ENCODE results near the gene VSNL1.

The VSNL1 gene

DNA sequence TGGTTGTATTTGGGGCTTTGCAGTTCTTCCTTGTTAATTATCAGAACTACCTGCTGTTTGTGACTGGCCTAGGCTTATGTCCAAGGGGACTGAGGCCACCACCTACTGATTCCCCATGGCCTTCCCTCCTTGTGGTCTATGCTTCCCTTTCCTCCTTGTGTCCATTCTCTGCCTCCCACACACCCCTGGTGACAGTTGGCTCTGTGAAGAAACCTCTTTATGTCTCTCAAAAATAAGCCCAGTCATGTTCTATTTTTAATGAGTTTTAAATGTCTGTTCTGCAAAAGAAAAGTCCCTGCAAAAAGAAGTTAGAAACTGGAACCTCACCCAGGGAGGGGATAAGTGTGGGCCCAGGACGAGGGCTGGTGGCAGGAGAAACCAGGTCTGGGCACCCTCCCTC lies 108.1 kb downstream of the VSNL1 start:
- FAIRE-seq, result no peak

- no peak for FAIRE-seq
These were observed 108.5 kb downstream of the VSNL1 start for GRCh38 chr2:17649026-17649425.

- no peak for FAIRE-seq
These were observed 112.3 kb downstream of the VSNL1 start for GRCh38 chr2:17652681-17653394.

DNA sequence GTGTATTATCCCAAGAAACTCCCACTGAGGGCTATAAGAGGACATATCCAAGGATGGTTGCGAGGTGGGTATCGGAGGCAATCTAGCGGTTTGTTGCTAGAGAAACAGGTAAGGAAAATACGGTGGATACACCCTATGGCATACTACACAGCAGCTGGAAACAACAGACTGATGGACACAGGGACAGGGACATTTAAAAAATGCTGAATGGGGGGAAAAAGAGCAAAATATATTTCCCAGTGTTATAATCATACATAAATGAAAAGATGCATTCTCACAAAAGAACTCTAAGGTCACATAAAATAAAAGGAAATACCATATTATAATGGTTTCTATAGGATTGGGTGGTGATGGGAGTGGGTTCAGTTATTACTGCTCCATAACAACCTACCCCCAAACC lies 117.3 kb downstream of the VSNL1 start:
- FAIRE-seq, result no peak

- FAIRE-seq, result no peak
These were observed 117.9 kb downstream of the VSNL1 start for GRCh38 chr2:17658251-17658843.

DNA sequence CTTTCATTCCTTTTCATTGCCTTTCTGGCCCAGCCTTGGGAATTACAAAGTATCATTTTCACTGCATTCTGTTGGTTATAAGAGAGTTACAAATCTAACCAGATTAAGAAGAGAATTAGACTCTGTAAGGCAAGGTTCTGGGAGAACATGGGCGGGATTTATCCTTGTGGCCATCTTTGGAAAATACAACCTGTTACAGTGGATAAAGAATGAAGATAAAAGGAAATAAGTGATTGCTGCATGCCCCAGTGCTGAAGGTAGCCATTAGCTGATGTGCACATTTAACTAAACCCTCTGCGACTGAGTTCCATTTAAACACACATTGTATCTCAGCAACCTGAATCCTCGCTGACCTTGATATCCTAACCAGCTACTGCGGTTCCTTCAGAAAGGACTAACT lies 119.7 kb downstream of the VSNL1 start:
- FAIRE-seq, result no peak

GRCh38 chr2:17661460-17661859 lies 121.0 kb downstream of the VSNL1 start:
- no peak for FAIRE-seq

DNA sequence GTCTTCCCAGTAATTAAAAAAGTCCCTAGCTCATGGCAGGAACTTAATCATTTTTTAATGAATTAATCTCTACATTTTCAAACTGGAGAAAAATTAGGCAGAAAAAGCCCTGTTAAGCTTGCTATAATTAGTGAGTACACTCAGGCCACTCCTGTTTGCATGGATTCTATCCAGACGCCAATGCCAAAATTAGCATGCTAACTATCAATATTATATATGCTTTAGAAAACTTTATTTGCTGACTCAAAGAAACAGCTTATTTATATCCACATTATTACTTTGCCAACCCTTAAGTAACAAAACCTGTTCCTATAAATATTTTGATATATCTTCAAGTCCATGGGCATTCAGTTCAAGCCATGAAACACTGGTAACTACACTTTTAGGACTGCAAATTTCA lies 122.2 kb downstream of the VSNL1 start:
- no peak for FAIRE-seq

DNA sequence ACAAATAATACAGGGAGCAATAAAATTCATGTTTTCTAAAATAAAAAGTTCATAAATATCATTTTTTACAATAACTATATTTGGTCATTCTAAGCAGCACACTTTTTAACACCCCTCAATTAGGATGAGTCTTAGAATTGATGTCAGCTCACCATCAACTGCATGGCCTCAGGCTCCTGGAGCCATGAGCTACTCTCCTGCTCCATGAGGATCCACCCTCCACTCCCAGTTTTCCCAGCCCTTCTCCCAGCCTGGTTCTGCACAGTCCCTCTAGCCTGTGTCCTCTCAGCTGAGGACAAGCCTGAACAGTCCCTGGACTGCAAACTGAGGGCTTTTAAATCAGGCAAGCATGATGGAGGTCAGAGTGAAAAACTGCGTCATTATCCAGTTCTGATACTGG lies 124.0 kb downstream of the VSNL1 start:
- FAIRE-seq, result no peak

DNA sequence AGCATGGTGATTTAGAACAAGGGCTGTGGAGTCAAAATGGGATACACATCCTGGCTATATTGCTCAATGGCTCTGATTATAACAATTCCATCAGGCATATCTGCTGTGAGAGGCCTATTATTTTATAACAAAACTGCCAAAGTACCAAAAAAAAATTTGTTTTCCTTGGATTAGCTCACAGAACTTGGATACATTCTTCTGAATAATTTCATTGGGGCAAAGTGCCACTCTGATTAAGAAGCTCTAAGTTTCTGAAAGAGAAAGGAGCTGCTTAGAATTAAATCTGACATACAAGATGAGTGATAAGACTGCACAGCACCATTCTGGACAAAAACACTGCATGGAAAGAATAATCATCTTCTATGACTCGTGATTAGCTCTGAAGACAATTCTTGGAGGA lies 127.4 kb downstream of the VSNL1 start:
- no peak for FAIRE-seq

- FAIRE-seq, result no peak
These were observed 132.3 kb downstream of the VSNL1 start for GRCh38 chr2:17672583-17673317.

DNA sequence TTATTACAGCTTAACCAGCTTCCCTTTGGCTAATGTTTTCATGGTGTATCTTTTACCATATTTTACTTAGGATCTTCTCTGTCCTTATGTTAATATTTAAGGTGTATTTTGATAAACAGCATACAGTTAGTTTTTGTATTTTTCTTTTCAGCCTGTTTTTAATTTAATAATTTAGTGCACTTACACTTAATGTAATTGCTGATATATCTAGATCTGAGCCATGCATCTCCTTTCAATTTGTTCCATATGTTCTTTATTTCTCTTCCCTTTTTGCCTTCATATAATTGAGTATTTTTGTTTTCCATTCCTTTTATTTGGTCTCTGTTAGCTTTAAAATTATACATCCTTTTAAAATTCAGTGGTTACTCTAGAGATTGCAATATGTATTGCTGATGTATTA lies 134.3 kb downstream of the VSNL1 start:
- FAIRE-seq, result no peak

- no peak for FAIRE-seq
These were observed 139.6 kb downstream of the VSNL1 start for GRCh38 chr2:17680119-17680518.

- FAIRE-seq, result no peak
These were observed 141.8 kb downstream of the VSNL1 start for GRCh38 chr2:17682098-17682857.

DNA sequence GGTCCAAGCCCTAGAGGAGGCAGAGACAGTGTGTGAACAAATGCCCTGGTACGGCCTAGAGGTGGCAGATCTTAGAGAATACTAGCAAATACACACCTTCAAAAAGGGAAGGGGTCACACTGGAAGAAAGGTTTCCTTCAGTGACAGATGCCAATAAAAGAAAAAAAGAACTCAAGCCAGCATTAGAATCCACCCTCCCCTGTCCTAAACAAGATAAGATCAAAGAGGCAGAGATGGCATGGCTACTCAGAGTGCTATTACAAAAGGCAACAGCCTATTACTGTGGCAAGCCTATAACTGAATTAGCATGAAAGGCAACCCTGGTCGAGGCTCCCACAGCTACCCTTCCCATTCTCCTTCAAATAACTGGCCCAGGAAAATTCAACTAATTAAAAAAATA lies 143.5 kb downstream of the VSNL1 start:
- no peak for FAIRE-seq

DNA sequence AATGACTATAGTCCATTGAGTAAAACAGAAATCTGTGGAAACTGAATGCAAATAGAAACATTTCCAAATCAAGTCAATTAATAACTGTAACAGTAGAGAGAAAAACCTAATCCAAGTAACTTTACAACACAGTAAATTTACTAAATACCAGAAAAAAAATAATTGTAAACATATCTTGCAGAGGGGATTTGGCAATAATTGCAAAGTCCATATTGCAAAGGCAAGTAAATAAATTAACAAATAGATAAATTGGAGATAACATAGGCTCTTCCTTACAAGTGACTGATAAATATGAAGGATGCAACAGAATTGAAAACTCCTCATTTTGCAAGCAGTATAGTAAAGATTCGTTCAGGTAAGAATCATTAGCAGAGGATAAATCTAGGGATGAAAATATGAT lies 148.1 kb downstream of the VSNL1 start:
- no peak for FAIRE-seq

DNA sequence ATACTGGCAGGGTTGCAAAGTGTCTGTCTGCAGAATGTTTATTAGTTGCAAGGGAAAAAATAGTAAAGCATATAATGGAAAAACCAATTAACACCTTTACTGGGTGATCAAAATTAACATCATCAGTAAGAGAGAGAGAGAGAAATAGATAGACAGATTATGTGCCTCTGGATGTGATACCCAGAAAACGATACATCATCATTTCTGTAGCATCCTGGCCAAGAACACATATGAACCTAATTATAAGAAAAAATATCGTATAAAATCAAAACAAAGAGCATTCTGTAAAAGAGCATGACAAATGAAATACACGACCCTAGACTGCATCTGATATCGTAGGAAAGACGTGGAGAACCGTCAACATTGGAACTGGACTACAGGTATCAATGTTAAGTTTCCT lies 148.5 kb downstream of the VSNL1 start:
- no peak for FAIRE-seq

DNA sequence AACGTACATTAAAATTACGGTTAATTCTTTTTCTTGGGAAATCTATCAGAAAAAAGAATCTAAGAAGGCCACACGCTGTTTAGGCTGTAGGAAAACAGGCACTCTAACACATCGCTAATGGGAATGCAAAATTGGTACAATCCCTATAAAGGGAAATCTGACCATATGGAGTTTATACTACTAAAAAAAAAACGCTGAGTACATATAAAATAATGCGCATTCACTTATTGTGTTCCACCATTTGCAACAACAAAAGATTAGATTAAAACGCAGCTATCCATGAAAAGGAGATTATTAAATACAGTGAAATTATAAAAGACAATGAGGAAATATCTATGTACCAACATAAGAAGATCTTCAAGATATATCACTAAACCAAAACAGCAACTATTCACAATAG lies 150.3 kb downstream of the VSNL1 start:
- no peak for FAIRE-seq

Measured in endometrium (tissue), 2 donors.